ENCODE measurements around the gene PRPH2. TPM values are rescaled to one million over a fixed set of nuclear protein-coding genes. Genes with fewer than 3 reads are reported as not detected.
A peak's percentile ranks its signal among the peaks of the same experiment; 100 is the strongest.

Gene PRPH2
- total and polyA plus RNA-seq, 10 of the 15 experiments (the other 5 are each of a cell fraction or from before 2014, with no cell fraction given), result 0.08 TPM; not detected in 9

GRCh38 chr6:42714098-42714761 is 8.2 kb downstream of the PRPH2 start:
- no TSS peak for BruUV-seq (replicated peaks)
- Histone ChIP-seq H3K4me2 (ENCODE audit: control insufficient read depth, insufficient read depth) (no peak overlapping the region), H4K20me1 (ENCODE audit: control insufficient read depth, insufficient read depth) (no peaks in the 10 kb centered on the region), H3K27ac (ENCODE audit: control insufficient read depth, insufficient read depth) (no peak overlapping the region), H3K9ac (ENCODE audit: control insufficient read depth, insufficient read depth, low read length) (no peak overlapping the region), H3K36me3 (ENCODE audit: control insufficient read depth in 2 of 2, insufficient read depth in 2 of 2, low read length in 1 of 2) (no peaks in the 10 kb centered on the region), H3K4me3 (no peak overlapping the region), H3K9me3 (replicated peaks; ENCODE audit: control insufficient read depth, insufficient read depth, low read length) (peaks cover 4% of the 10 kb centered on the region; the same call in 1 of the 3 replicates), H2AFZ (ENCODE audit: control insufficient read depth, low read depth, low read length) (no peak overlapping the region), H3K79me2 (ENCODE audit: control insufficient read depth, insufficient read depth, low read length) (no peaks in the 10 kb centered on the region), H3K27me3 (replicated peaks in 1 of 2; ENCODE audit: control insufficient read depth in 2 of 2, insufficient read depth in 2 of 2, low read length in 1 of 2) (no peaks in the 10 kb centered on the region; a peak in 1 of 4 replicates), H3K4me1 (ENCODE audit: control insufficient read depth, insufficient read depth, low read length) (peaks cover 4% of the 10 kb centered on the region; the same call in 1 of the 2 replicates)
- 63% methylated on average over 4 of the region's 4 CpGs for WGBS (ENCODE audit: insufficient coverage, insufficient replicate concordance, low lambda C conversion rate, missing lambda C conversion rate)
- TF ChIP-seq MTA3 (IDR thresholded peaks at IDR 0.05; ENCODE audit: borderline replicate concordance, low read length) (no peak), RFX5 (IDR thresholded peaks at IDR 0.05; ENCODE audit: low read depth, low read length) (no peak), REST (IDR thresholded peaks at IDR 0.05; ENCODE audit: low read depth, low read length) (no peak), TBL1XR1 (IDR thresholded peaks at IDR 0.05; ENCODE audit: low read depth, low read length) (no peak), MAX (IDR thresholded peaks at IDR 0.05; ENCODE audit: low read depth, low read length) (no peak), SUPT20H (IDR thresholded peaks at IDR 0.05; ENCODE audit: borderline replicate concordance, control insufficient read depth, low read depth, low read length) (no peak), ZBTB33 (IDR thresholded peaks at IDR 0.05) (no peak), CREM (IDR thresholded peaks at IDR 0.05; ENCODE audit: low read depth) (no peak), NBN (IDR thresholded peaks at IDR 0.05) (no peak), BMI1 (IDR thresholded peaks at IDR 0.05; ENCODE audit: borderline replicate concordance) (no peak)
- TF ChIP-seq, protein P1, sequence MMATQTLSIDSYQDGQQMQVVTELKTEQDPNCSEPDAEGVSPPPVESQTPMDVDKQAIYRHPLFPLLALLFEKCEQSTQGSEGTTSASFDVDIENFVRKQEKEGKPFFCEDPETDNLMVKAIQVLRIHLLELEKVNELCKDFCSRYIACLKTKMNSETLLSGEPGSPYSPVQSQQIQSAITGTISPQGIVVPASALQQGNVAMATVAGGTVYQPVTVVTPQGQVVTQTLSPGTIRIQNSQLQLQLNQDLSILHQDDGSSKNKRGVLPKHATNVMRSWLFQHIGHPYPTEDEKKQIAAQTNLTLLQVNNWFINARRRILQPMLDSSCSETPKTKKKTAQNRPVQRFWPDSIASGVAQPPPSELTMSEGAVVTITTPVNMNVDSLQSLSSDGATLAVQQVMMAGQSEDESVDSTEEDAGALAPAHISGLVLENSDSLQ (IDR thresholded peaks at IDR 0.05), result no peak
- TF ChIP-seq, protein P2, sequence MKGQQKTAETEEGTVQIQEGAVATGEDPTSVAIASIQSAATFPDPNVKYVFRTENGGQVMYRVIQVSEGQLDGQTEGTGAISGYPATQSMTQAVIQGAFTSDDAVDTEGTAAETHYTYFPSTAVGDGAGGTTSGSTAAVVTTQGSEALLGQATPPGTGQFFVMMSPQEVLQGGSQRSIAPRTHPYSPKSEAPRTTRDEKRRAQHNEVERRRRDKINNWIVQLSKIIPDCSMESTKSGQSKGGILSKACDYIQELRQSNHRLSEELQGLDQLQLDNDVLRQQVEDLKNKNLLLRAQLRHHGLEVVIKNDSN (IDR thresholded peaks at IDR 0.05; ENCODE audit: borderline replicate concordance, extremely low read length, insufficient read depth, low read depth, low read length), result no peak
- CTCF ChIA-PET, result interaction anchor here (0.9 to 1.6 kb wide), 4 partner anchors 10 to 51 kb away, joined by 3 to 11 read pairs (median 3); no protein-coding TSS in a partner anchor
- ATAC-seq, result 0 out of 3 replicates have a peak, but pooled peaks have one; percentile 26
- no peak for FAIRE-seq
- RAD21 ChIA-PET (ENCODE audit: unreplicated experiment), result interaction anchor here (1.0 to 1.5 kb wide), 2 partner anchors 53 to 166 kb away, joined by 3 read pairs; no protein-coding TSS in a partner anchor
- SMC1A ChIA-PET (ENCODE audit: uncharacterized antibody, unreplicated experiment), result interaction anchor here (0.6 to 1.8 kb wide), 5 partner anchors 9 to 252 kb away, joined by 3 to 9 read pairs (median 3); no protein-coding TSS in a partner anchor
- DNase-seq (ENCODE audit: low read depth, low spot score), result no peak
- in situ Hi-C loops (cut with MboI) (no loop called here), intact Hi-C loops (cut with micrococcal nuclease; ENCODE audit: unreplicated experiment) (no loop called here)
- POLR2A ChIA-PET, result interaction anchor here (0.6 kb wide), 1 partner anchor 11 kb away, joined by 3 read pairs; no protein-coding TSS in a partner anchor

Measured in GM12878 (cell line).